Stomach (tissue), 9 donors: ENCODE results near the gene ARPP21. TPM values are rescaled to one million over a fixed set of nuclear protein-coding genes. Genes with fewer than 3 reads are reported as not detected.

ENCODE experiments used
- DNase-seq, 2 donors: peaks; one replicate each; pipeline versions ENCODE4 v3.0.0 to v3.0.0-alpha.2; 2013 to 2019
- H3K27ac ChIP-seq, 5 donors: fragments of 200-600 bp in 4 of 5; sonication (generic) in 4 of 5; one replicate each; pipeline ENCODE4 v1.5.1; 2013 to 2019; ENCODE audit warnings: mild to moderate bottlenecking in 1 of 5, moderate library complexity in 1 of 5
- H3K27me3 ChIP-seq, 3 donors: fragments of 200-600 bp; sonication (generic); one replicate each; pipeline ENCODE4 v1.5.1; 2017 to 2019; ENCODE audit warnings: mixed run types in 1 of 3
- H3K36me3 ChIP-seq, 4 donors: fragments of 200-600 bp; sonication (generic); 1 replicate in 3 of 4; 2 replicates in 1 of 4; pipeline ENCODE4 v1.5.1; 2016 to 2019
- H3K4me1 ChIP-seq, 4 donors: fragments of 200-600 bp; sonication (generic); one replicate each; pipeline ENCODE4 v1.5.1; 2016 to 2019
- H3K4me3 ChIP-seq, 4 donors: fragments of 200-600 bp; sonication (generic) in 3 of 4; one replicate each; pipeline ENCODE4 v1.5.1; 2016 to 2019; ENCODE audit warnings: mild to moderate bottlenecking in 1 of 4
- H3K9me3 ChIP-seq, 4 donors: fragments of 200-600 bp; sonication (generic); one replicate each; pipeline ENCODE4 v1.5.1; 2016 to 2019
- CTCF ChIP-seq, 7 experiments: fragments of 450-650 bp in 4 of 7; fragments of 200-600 bp in 3 of 7; sonication (generic) in 3 of 7; IDR thresholded peaks; one replicate each; pipeline ENCODE4 v1.5.1; 2016 to 2019; ENCODE audit warnings: antibody characterized with exemption in 7 of 7, control low read depth in 2 of 7, mild to moderate bottlenecking in 1 of 7
- EP300 ChIP-seq: sonication (generic); formaldehyde crosslinking; IDR thresholded peaks from one replicate; pipeline ENCODE4 v1.6.1; 2017; ENCODE audit warnings: antibody characterized with exemption
- POLR2A ChIP-seq, 4 donors: fragments of 450-650 bp; IDR thresholded peaks; one replicate each; pipeline ENCODE4 v1.6.1; 2016; ENCODE audit warnings: antibody characterized with exemption in 4 of 4, control low read depth in 2 of 4, mild to moderate bottlenecking in 1 of 4, moderate library complexity in 1 of 4
- POLR2AphosphoS5 ChIP-seq, 3 donors: sonication (generic); formaldehyde crosslinking; IDR thresholded peaks; one replicate each; pipeline ENCODE4 v1.6.1; 2016; ENCODE audit warnings: antibody characterized with exemption in 3 of 3
- WGBS, 5 donors: extraction: QIAGEN DNeasy Blood & Tissue Kit in 3 of 5; methylation state at CpG; one replicate each; pipeline versions ENCODE4 v1.1.5 to v1.1.7; 2013 to 2018; 5-methylcytosine and 5-hydroxymethylcytosine counted together
- intact Hi-C: fragments of 100-400 bp; cut with DNase I; formaldehyde crosslinking; loops from one replicate; pipeline ENCODE4 v1.15.1; 2023; ENCODE audit warnings: low total_unique reads
- polyA plus RNA-seq, 3 donors: library from polyadenylated mRNA; stranded (reverse); fragments of 200-250 nt; gene quantifications; one replicate each; pipeline ENCODE4 v1.2.3, GENCODE V29; 2013
- total RNA-seq, 5 donors: library from RNA; depleted of rRNA; stranded (reverse); fragments of >200 nt; gene quantifications; one replicate each; pipeline versions ENCODE4 v1.1.0 to v1.2.3, GENCODE V29; 2014 to 2016
- donor health status: healthy with polysubstance abuse.
- donor health status: Bipolar disorder and iron deficiency.
- donor health status: healthy.

ARPP21 gene
- total and polyA plus RNA-seq, 8 donors = 0.13 to 5.0 TPM; not detected in 6

- no peak for TF ChIP-seq POLR2AphosphoS5 (IDR thresholded peaks at IDR 0.05)
- no peak for TF ChIP-seq CTCF (IDR thresholded peaks at IDR 0.05)
- TF ChIP-seq POLR2A (IDR thresholded peaks at IDR 0.05) = no peak
- no peak for TF ChIP-seq EP300
- DNase-seq = no peak
- Histone ChIP-seq H3K27ac (no peak overlapping the region), H3K9me3 (no peaks in the 10 kb centered on the region), H3K4me1 (no peaks in the 10 kb centered on the region), H3K4me3 (no peak overlapping the region), H3K36me3 (no peaks in the 10 kb centered on the region), H3K27me3 (no peaks in the 10 kb centered on the region)
- WGBS, 5 donors = 82 to 90% (median 83%) methylated on average over 3 of the region's 3 CpGs
- intact Hi-C loops = no loop called here
Measured at GRCh38 chr3:35707904-35708303, 68.6 kb downstream of the ARPP21 start.

- intact Hi-C loops = no loop called here
- H3K27me3 ChIP-seq = no peaks in the 10 kb centered on the region
- 58 to 68% (median 66%) methylated on average over 8 of the region's 8 CpGs for WGBS, 5 donors
- no peak overlapping the region for H3K27ac ChIP-seq
- no peak overlapping the region for H3K4me3 ChIP-seq
- DNase-seq = no peak
- no peaks in the 10 kb centered on the region for H3K36me3 ChIP-seq
- no peaks in the 10 kb centered on the region for H3K4me1 ChIP-seq
- H3K9me3 ChIP-seq = no peaks in the 10 kb centered on the region
- TF ChIP-seq POLR2A (IDR thresholded peaks at IDR 0.05) = no peak
- no peak for TF ChIP-seq POLR2AphosphoS5 (IDR thresholded peaks at IDR 0.05)
- no peak for TF ChIP-seq CTCF (IDR thresholded peaks at IDR 0.05)
- TF ChIP-seq EP300 = no peak
Measured at GRCh38 chr3:35708394-35709271, 69.3 kb downstream of the ARPP21 start.

GRCh38 chr3:35709691-35710090, 70.4 kb downstream of the ARPP21 start:
- H3K36me3 ChIP-seq = no peaks in the 10 kb centered on the region
- H3K4me1 ChIP-seq = no peaks in the 10 kb centered on the region
- TF ChIP-seq CTCF (IDR thresholded peaks at IDR 0.05) (no peak), POLR2AphosphoS5 (IDR thresholded peaks at IDR 0.05) (no peak), EP300 (no peak), POLR2A (IDR thresholded peaks at IDR 0.05) (no peak)
- DNase-seq = no peak
- H3K9me3 ChIP-seq = no peaks in the 10 kb centered on the region
- H3K4me3 ChIP-seq = no peak overlapping the region
- intact Hi-C loops = no loop called here
- no peak overlapping the region for H3K27ac ChIP-seq
- 51 to 85% (median 79%) methylated on average over 3 of the region's 3 CpGs for WGBS, 5 donors
- H3K27me3 ChIP-seq = no peaks in the 10 kb centered on the region

- H3K27me3 ChIP-seq = no peaks in the 10 kb centered on the region
- H3K4me3 ChIP-seq = no peak overlapping the region
- intact Hi-C loops = no loop called here
- H3K9me3 ChIP-seq = no peaks in the 10 kb centered on the region
- WGBS, 5 donors = 52 to 73% (median 65%) methylated on average over 1 of the region's 1 CpG
- DNase-seq = no peak
- H3K27ac ChIP-seq = no peak overlapping the region
- no peaks in the 10 kb centered on the region for H3K4me1 ChIP-seq
- TF ChIP-seq POLR2AphosphoS5 (IDR thresholded peaks at IDR 0.05) (no peak), CTCF (IDR thresholded peaks at IDR 0.05) (no peak), POLR2A (IDR thresholded peaks at IDR 0.05) (no peak), EP300 (no peak)
- no peaks in the 10 kb centered on the region for H3K36me3 ChIP-seq
Measured at GRCh38 chr3:35710554-35710953, 71.2 kb downstream of the ARPP21 start.
